ENCODE measurements around the gene SERPINA4.

The SERPINA4 gene

GRCh38 chr14:94542811-94543440, 18.3 kb upstream of the SERPINA4 start:
- DNase-seq = no peak

GRCh38 chr14:94543449-94544124, 17.7 kb upstream of the SERPINA4 start:
- no peak for DNase-seq

- no peak for DNase-seq
These were observed 16.5 kb upstream of the SERPINA4 start for GRCh38 chr14:94544726-94545125.

- no peak for DNase-seq
These were observed 16.0 kb upstream of the SERPINA4 start for GRCh38 chr14:94545131-94545841.

- DNase-seq = no peak
These were observed 14.0 kb upstream of the SERPINA4 start for GRCh38 chr14:94547151-94547680.

GRCh38 chr14:94547726-94548125, 13.5 kb upstream of the SERPINA4 start:
- no peak for DNase-seq

- DNase-seq = no peak
These were observed 12.9 kb upstream of the SERPINA4 start for GRCh38 chr14:94548131-94548998.

- no peak for DNase-seq
These were observed 11.9 kb upstream of the SERPINA4 start for GRCh38 chr14:94548999-94549985.

GRCh38 chr14:94550041-94550440, 11.2 kb upstream of the SERPINA4 start:
- DNase-seq = no peak

GRCh38 chr14:94555991-94556390, 5.3 kb upstream of the SERPINA4 start:
- DNase-seq = no peak

- DNase-seq = no peak
These were observed 3.9 kb upstream of the SERPINA4 start for GRCh38 chr14:94557327-94557726.

GRCh38 chr14:94558842-94559241, 2.4 kb upstream of the SERPINA4 start:
- DNase-seq = no peak

GRCh38 chr14:94559638-94560290, 1.5 kb upstream of the SERPINA4 start:
- no peak for DNase-seq

- no peak for DNase-seq
These were observed 964 bp upstream of the SERPINA4 start for GRCh38 chr14:94560291-94560665.

- DNase-seq = no peak
These were observed 391 bp downstream of the SERPINA4 start for GRCh38 chr14:94561656-94562010.

- DNase-seq = no peak
These were observed 780 bp downstream of the SERPINA4 start for GRCh38 chr14:94562022-94562421.

- no peak for DNase-seq
These were observed 2.0 kb downstream of the SERPINA4 start for GRCh38 chr14:94562941-94563883.

GRCh38 chr14:94564381-94564780, 3.1 kb downstream of the SERPINA4 start:
- no peak for DNase-seq

GRCh38 chr14:94568186-94568585, 6.9 kb downstream of the SERPINA4 start:
- no peak for DNase-seq

- no peak for DNase-seq
These were observed 8.2 kb downstream of the SERPINA4 start for GRCh38 chr14:94569381-94570001.

Data from NCI-H1048 (cell line).